Glomerular visceral epithelial cell (primary cell): ENCODE results near the gene DOHH.
"Not testable (repeated sequence)": the region's sequence is repeated elsewhere in the genome, so short reads cannot be mapped to it uniquely, and the experiment has no call there.

ENCODE experiments used
- DNase-seq: peaks from one replicate; pipeline ENCODE4 v3.0.0-alpha.2; 2016; ENCODE audit errors: extremely low spot score

The DOHH gene

DNA sequence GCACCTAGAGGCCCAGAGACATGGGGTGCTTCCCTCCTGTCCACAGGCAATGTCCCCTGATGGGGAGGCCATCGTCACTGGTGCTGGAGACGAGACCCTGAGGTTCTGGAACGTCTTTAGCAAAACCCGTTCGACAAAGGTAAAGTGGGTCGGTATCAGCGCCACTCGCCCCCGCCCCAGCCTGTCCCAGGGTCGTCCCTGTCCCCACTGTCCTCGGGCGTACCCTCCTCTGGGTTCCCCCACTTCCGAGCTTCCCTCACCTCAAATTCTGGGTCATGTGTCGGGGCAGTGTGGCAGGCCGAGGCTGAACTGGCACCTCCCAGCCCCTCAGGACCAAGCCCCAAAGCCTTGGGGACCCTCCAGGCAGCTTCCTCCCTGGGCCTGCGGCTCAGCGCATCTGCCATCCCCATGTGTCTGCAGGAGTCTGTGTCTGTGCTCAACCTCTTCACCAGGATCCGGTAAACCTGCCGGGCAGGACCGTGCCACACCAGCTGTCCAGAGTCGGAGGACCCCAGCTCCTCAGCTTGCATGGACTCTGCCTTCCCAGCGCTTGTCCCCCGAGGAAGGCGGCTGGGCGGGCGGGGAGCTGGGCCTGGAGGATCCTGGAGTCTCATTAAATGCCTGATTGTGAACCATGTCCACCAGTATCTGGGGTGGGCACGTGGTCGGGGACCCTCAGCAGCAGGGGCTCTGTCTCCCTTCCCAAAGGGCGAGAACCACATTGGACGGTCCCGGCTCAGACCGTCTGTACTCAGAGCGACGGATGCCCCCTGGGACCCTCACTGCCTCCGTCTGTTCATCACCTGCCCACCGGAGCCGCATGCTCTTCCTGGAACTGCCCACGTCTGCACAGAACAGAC, 34.1 kb upstream of the DOHH start:
- DNase-seq, result no peak

DNA sequence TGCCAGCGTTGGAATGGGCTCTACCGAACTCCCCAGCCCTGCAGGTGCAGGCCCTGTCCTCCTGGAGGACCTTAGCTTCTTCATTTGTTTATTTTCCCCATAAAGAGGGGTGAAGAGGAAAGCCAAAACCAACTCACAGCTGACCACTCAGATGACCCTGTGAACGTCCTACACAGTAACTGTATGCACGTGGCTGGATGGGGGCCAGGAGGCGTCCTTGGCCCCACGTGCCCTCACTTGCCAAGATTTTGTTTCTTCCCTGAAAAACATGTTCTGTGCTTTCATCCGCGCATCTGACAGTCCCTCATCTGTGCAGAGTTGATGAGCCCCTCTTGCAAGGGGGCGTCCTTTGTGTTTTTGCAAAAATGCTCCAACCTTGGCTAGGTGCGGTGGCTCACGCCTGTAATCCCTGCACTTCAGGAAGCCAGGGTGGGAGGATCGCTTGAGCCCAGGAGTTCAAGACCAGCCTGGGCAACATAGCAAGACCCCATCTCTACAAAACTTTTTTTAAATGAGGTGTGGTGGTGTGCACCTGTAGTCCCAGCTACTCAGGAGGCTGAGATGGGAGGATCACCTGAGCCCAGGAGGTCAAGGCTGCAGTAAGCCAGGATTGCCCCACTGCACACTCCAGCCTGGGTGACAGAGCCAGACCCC, 33.2 kb upstream of the DOHH start:
- DNase-seq, result no peak

DNA sequence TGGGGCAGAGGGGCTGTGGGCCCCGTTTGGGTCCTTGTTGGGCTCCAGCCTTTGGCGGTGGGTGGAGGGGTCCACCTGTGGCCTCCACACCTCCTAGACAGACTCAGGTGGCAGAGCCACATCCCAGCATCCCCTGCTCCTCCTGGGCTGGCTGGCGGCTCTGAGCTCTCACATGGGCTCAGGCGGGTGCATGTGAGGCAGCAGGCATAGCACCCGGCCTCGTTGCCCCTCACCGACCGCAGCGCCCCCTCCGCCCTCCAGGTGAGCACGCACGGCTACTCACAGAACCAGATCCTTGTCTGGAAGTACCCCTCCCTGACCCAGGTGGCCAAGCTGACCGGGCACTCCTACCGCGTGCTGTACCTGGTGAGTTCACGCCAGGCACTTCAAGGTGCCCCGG, 32.6 kb upstream of the DOHH start:
- no peak for DNase-seq

DNA sequence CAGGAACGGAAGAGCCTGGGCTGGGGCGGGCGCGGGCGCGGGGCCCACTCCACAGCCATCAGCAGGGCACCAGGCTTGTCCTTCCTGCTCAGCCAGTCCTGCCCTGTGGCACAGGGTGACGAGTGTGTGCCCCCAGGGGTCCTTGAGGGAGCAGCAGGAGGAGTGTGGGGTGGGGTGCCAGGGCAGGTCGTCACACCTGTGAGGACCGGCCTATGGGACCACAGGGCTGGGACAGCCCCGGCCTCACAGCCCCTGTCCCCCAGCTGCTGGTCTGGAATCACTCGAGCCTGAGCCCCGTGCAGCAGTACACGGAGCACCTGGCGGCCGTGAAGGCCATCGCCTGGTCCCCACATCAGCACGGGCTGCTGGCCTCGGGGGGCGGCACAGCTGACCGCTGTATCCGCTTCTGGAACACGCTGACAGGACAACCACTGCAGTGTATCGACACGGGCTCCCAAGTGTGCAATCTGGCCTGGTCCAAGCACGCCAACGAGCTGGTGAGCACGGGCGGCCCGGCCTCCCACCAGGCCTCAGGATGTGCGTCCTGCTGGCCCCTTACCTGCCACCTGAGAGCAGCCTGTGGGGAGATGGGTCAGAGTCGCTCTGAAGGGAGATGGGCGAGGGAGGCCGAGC, 31.8 kb upstream of the DOHH start:
- no peak for DNase-seq

DNA sequence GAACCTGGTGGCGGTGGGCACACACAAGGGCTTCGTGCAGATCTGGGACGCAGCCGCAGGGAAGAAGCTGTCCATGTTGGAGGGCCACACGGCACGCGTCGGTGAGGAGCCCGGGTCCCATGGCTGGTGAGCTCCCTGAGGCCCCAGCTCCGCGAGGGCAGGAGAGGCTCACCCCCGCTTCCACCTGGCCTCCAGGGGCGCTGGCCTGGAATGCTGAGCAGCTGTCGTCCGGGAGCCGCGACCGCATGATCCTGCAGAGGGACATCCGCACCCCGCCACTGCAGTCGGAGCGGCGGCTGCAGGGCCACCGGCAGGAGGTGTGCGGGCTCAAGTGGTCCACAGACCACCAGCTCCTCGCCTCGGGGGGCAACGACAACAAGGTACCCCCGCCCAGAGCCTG, 31.2 kb upstream of the DOHH start:
- no peak for DNase-seq

DNA sequence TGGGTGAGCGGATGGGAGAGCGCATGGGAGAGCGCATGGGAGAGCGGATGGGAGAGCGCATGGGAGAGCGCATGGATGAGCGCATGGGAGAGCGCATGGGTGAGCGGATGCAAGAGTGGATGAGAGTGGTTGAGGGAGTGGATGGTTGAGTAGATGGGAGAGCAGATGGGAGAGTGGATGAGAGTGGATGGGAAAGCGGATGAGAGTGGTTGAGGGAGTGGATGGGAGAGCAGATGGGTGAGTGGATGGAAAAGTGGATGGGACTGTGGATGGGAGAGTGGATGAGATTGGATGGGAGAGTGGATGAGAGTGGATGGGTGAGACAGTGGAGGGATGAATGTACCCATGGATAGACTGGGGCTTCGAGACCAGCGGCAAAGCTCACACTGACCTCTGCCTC, 29.9 kb upstream of the DOHH start:
- no peak for DNase-seq

DNA sequence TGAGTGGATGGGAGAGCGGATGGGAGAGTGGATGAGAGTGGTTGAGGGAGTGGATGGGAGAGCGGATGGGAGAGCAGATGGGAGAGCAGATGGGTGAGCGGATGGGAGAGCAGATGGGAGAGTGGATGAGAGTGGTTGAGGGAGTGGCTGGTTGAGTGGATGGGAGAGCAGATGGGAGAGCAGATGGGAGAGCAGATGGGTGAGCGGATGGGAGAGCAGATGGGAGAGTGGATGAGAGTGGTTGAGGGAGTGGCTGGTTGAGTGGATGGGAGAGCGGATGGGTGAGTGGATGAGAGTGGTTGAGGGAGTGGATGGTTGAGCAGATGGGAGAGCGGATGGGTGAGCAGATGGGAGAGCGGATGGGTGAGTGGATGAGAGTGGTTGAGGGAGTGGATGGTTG, 28.8 kb upstream of the DOHH start:
- not testable (repeated sequence) for DNase-seq

DNA sequence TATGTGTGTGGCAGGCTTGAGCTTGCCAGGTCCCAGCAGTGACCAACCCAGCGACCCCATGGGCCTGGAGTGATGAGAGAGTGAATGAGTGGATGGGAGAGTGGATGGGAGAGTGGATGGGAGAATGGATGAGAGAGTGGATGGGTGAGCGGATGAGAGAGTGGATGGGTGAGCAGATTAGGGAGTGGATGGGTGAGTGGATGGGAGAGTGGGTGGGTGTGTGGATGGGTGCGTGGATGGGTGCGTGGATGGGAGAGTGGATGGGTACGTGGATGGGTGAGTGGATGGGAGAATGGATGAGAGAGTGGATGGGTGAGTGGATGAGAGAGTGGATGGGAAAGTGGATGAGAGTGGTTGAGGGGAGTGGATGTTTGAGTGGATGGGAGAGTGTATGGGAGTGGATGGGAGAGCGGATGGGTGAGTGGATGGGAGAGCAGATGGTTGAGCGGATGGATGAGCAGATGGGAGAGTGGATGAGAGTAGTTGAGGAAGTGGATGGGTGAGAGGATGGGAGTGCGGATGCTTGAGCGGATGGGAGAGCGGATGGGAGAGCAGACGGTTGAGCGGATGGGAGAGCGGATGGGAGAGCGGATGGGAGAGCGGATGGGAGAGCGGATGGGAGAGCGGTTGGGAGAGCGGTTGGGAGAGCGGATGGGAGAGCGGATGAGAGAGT, 28.2 kb upstream of the DOHH start:
- no peak for DNase-seq

DNA sequence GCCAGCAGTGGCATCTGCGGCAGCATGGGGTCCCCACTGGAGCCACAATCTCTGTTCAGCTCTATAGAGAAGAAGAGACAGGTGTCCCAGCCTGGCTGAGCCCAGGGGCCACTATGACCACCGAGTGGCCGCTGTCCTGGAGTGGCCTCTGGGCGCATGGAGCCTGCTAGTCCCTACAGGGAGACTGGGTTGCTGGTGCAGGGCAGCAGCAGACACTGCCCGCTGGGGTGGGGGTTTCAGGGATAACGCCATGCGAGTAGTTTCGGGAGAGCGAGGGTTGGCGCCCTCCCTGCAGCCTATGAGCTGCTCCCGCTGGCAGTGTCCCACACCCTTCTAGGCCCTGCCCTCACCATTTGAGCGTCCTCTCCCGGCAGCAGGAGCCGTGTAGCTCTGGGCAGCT, 27.6 kb upstream of the DOHH start:
- DNase-seq, result no peak

DNA sequence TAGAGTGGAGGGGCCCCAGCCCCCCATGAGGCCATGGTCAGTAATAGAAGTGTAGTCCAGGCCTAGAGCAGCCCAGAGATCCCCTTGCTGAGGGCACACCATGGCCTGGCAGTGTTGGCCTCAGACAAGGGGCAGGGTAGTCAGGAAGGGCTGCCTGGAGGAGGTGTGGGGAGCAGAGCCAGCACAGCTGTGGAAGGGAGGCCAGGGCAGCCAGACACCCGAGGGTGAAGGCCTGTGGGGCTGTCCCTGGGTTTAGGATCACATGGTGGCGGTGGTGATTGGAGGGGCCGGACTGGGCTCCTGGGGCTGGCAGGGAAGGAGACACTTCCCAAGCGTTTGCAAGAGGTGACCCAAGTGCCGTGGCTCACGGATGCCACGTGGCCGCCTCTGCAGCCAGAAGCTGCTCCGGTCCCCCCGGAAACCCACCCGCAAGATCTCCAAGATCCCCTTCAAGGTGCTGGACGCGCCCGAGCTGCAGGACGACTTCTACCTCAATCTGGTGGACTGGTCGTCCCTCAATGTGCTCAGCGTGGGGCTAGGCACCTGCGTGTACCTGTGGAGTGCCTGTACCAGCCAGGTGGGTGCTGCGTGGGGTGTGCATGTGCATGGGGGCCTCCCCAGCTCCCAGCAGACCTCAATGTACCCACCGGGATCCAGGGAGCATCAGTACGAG, 26.9 kb upstream of the DOHH start:
- no peak for DNase-seq

DNA sequence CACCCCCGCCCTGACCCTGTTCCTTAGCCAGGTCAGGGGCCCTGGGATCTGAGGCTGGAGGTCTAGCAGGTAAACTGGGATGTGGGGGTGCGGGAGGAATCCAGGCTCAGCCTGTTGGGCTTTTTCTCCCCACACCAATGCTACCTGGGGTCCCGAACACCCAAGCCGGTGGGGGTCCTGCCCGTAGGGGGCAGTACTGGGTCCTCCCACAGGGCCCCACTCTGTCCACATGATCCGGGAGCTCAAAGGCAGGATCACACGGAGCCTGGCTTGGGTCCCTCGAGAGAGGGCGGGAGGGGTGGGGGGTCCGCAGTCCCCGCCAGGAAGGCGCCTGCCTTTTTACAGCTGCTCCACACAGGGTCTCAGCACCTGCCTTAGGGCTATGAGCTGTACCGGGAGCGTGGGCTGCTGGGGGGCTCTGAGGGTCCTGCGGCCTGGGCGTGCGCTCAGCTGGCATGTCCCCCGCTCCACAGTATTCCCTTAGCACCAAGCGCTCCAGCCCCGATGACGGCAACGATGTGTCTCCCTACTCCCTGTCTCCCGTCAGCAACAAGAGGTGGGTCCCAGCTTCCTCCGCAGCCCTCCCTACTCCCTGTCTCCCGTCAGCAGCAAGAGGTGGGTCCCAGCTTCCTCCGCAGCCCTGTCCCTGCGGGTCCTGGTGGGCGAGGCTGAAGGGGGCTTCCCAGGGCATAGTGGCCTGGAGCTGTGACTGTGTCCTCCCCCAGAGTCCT, 26.2 kb upstream of the DOHH start:
- no peak for DNase-seq

DNA sequence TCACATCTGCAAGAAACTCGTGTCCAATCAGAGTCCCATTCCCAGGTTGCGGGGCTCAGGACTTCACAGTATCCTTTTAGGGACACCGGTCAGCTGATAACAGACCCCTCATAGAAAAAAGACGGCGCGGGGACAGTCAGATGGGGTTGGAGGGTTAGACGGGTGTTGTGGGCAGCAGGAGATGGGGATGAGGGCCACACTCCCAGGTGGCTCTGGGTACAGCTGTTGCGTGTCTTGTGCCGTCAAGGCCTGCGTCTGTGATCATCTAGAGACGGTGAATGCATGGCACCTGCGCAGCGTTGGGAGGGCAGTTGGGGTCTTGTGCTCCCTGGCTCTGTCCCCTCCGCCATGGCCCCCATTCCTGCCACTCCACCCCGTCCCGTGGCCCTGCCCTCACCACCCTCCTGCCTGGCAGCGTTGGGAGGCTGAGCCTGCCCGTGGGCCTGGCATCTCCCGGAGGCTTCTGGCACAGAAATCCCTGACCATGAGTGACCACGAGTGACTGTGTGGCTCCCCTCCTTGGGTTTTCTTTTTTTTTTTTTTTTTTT, 24.5 kb upstream of the DOHH start:
- no peak for DNase-seq

DNA sequence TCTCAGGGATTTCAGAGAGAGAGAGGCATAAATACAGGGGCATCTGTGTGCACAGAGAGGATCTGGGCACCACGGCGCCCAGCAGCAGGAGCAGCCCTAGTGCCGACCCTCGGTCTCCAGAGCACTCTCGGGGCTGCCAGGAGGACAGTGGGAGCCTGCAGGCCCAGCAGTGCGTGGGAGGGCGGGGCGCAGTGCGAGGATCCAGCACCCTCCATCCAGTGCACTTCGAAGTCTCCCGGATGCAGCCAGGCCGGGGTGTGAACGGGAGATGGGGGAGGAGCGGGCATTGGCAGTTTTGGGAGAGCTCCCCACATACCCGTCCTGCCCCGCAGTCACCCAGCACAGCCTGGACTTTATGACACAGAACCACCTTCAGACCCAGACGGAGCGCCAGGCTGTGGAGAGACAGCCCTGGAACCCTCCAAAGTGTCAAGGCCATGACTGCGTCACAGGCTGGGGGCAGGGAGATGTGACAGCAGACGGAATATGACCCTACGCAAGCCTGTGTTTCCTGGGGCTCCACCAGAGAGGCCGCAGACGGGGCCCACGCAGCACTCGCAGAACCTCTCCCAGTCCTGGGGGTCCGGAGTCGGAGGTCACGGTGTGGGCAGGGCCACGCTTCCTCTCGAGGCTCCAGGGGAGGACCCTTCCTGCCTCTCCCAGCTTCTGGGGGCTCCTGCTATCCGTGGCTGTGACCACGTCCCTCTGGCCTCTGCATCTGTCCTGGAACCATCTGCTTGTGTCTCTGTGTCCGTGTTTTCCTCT, 23.8 kb upstream of the DOHH start:
- DNase-seq, result no peak

DNA sequence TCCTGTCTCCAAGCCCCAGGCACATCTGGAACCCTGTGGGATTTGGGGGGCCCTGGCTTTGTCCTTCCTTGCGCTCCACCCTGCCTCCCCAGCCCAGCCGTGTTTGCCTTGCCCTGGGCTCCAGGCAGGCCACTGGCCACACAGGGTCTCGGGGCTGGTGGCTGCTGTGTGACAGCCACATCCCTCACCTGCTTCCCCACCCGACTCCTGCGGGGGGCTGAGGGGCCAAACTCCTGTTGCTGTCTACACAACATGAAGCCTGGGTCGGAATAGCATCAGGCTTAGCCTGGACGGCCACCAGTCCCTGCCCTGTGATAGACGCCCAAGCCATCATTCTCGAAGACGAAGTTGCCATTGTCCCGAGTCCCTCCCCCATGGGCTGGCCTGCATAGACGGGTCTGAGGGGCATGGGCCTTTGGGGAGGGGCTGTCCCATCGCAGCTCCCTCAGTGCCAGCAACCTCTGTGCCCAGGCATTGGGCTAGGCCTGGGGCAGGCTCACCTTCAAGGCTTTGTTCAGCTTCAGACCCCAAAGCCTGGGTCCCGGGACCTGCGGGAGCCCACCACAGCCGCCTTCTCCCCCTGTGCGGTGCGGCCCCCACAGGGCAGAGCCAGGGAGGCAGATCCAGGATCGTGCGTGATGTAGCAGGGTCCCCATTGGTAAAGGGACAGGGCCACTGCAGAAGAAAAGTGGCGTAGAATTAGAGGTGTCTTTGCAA, 23.0 kb upstream of the DOHH start:
- DNase-seq, result no peak

DNA sequence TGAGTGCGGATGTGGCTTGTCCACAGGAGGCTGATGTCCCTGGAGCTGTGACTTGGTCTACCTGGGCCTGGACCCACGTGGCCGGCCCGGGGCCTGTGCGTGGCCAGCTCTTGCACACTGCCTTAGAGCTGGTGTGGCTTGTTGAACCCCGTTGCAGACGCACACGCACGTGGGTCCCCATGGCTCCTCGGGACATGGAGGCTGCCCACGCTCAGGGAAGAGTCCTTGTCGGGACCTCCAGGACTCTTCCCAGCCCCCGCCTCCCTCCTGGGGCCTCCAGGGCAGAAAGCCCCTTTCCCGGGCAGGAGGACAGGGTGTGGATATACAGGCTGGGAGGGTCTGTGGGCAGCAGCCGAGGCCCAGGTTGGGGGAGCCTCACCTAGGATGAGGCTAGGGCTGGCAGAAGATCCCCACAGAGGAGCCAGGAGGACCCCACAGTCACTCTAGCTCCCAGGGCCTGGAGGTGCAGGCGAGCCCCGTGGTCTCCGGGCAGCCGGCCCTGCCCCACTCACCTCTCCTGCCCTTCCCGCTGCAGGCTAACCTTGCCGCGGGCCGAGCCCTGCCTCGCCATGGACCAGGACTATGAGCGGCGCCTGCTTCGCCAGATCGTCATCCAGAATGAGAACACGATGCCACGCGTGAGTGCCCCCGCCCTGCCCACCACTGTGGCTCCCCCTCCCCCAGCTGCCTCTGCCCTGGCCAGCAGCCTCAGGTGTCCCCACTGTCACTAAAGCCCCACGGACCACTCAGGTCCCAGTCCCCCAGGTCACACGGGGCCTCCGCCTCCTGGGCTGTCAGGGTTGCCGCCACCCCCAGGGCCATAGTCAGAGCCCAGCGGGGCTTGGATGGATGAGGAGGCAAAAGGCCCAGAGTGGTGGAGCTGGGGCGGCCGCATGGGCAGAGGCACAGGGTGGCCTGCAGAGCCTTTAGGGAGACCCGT, 22.2 kb upstream of the DOHH start:
- no peak for DNase-seq

DNA sequence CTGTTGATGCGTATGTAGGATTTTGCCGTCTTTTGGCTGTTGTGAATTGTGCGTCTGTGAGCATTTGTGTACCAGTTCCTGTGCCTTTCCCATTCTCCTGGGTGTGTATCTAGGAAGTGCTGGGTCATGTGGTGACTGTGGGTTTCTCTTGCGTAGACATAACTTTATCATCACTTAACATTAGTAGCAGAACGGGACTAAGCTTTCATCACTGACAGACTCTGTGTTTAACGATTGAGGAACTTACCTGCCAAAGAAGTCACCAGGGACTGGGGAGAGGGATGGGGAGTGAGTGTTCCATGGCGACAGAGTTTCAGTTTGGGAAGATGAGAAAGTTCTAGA, 20.6 kb upstream of the DOHH start:
- no peak for DNase-seq

DNA sequence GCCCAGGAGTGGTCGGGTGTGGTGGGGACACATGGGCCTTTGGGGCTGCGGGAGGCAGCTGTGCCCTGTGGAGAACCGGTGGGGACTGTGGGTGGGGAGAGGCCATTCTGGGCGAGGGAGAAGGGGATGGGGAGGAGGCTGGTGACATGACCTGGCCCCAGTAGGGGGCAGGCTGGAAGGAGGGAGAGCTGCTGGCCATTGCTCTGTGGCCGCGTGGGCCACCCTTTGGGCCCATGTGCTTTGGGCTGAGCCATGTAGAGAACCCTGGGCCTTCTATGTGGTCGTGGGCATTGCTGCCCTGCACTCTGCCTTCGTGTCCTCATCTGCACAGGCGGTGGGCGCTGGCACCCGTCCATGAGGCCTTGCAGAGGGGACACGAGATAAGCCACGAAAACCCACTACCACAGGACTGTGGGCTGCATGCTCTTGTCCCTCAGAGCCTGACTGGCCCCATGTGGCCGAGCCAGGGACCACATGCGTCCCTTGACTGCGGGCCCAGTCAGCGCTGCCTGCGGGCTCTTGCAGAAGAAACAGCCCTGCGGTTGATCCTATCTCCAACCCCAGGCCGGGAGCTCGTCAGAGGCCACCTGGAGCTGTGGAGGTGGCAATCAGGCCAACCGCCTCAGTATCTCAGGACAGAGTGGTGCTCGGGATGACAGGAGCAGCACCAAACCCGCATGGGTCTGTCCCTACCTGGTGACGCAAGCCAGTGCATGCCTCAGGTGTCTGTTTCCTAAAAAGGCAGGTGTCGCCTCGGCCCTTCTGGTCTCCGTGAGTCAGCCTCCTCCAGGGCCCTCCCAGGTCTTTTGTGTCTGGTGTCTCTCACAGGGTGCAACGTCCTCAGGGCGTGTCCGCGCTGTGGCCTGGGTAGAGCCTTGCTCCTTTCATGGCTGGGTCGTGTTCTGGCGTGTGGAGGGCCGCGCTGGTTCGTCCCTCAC, 20.0 kb upstream of the DOHH start:
- DNase-seq, result no peak
